K562 (cell line): Measurements from ENCODE around the gene ACE. TPM values are rescaled to one million over a fixed set of nuclear protein-coding genes. Genes with fewer than 3 reads are reported as not detected.

Source experiments
- CBFB ChIP-seq: sonication (generic); formaldehyde crosslinking; IDR thresholded peaks from 2 replicates; pipeline ENCODE4 v1.4.0; 2020; ENCODE audit warnings: mild to moderate bottlenecking, missing genetic modification reagents
- EGR1 ChIP-seq: fragments of 450-650 bp; conservative IDR thresholded peaks from 2 replicates; pipeline ENCODE4 v1.6.1; 2017; ENCODE audit warnings: mild to moderate bottlenecking
- FOS ChIP-seq: IDR thresholded peaks from 3 replicates; pipeline ENCODE4 v1.6.1; 2011; ENCODE audit not compliant: insufficient read length; ENCODE audit errors: extremely low read depth
- GATAD2A ChIP-seq: fragments of 450-650 bp; IDR thresholded peaks from 2 replicates; pipeline ENCODE4 v1.6.1; 2017
- NFRKB ChIP-seq: fragments of 450-650 bp; IDR thresholded peaks from 2 replicates; pipeline ENCODE4 v1.6.1; 2016; ENCODE audit warnings: low read depth
- POLR2AphosphoS5 ChIP-seq: IDR thresholded peaks from 2 replicates; pipeline ENCODE4 v1.6.1; 2011; ENCODE audit warnings: mild to moderate bottlenecking, low read depth, low read length, moderate library complexity; ENCODE audit not compliant: control insufficient read depth, insufficient read depth
- SIX5 ChIP-seq, 2 experiments: IDR thresholded peaks; 2 replicates each; pipeline ENCODE4 v1.6.1; 2011; ENCODE audit warnings: low read length in 2 of 2, borderline replicate concordance in 1 of 2, low read depth in 1 of 2, mild to moderate bottlenecking in 1 of 2, moderate library complexity in 1 of 2; ENCODE audit not compliant: insufficient read depth in 1 of 2
- SMAD1 ChIP-seq: fragments of 150-350 bp; IDR thresholded peaks from 2 replicates; pipeline ENCODE4 v1.6.1; 2014; ENCODE audit warnings: low read length, low read depth; ENCODE audit not compliant: partially characterized antibody
- ZFX ChIP-seq: sonication (generic); formaldehyde crosslinking; IDR thresholded peaks from 2 replicates; pipeline ENCODE4 v1.8.0; 2022; ENCODE audit warnings: mild to moderate bottlenecking, missing genetic modification reagents, moderate library complexity
- polyA plus RNA-seq, 8 experiments: library from polyadenylated mRNA; depleted of rRNA in 4 of 8; stranded (reverse) in 5 of 8; unstranded in 3 of 8; fragments of >200 nt; fragmentation: Nextera tagmentation in 2 of 8; fragmentation: Illumina TruSeq in 1 of 8; extraction: Ambion mirVana in 2 of 8; extraction: Trizol in 1 of 8; gene quantifications; 2 replicates each; pipeline versions ENCODE4 v1.2.1 to v1.2.3, GENCODE V29; 2011 to 2014; ENCODE audit warnings: inconsistent platforms in 1 of 8, missing spikeins in 1 of 8
- total RNA-seq, 7 experiments: library from RNA; depleted of rRNA in 6 of 7; stranded (reverse); fragments of >200 nt in 6 of 7; fragmentation: Illumina TruSeq in 2 of 7; extraction: Trizol in 2 of 7; gene quantifications; 2 replicates each; pipeline versions ENCODE4 v1.2.1 to v1.2.3, GENCODE V29; 2011 to 2021; ENCODE audit warnings: low replicate concordance in 1 of 7
- TF ChIP-seq, protein P1 (sequence below): fragments of 450-650 bp; IDR thresholded peaks from 2 replicates; pipeline ENCODE4 v1.6.1; 2017; ENCODE audit warnings: antibody characterized with exemption, mild to moderate bottlenecking
- TF ChIP-seq, protein P2 (sequence below): fragments of 250-450 bp; sonication (Bioruptor Pico); IDR thresholded peaks from 2 replicates; pipeline ENCODE4 v1.4.0; 2020; ENCODE audit warnings: mild to moderate bottlenecking, moderate library complexity, borderline replicate concordance
- TF ChIP-seq, protein P3 (sequence below), 2 experiments: fragments of 450-650 bp in 1 of 2; sonication (generic) in 1 of 2; formaldehyde crosslinking in 1 of 2; IDR thresholded peaks in 1 of 2; conservative IDR thresholded peaks in 1 of 2; 2 replicates each; pipeline versions ENCODE4 v1.6.1 to v1.8.1; 2016 to 2023; ENCODE audit warnings: mild to moderate bottlenecking in 2 of 2, moderate library complexity in 2 of 2, inconsistent platforms in 1 of 2, missing genetic modification reagents in 1 of 2
- TF ChIP-seq, protein P4 (sequence below): fragments of 450-650 bp; IDR thresholded peaks from 2 replicates; pipeline ENCODE4 v1.6.1; 2016; ENCODE audit warnings: antibody characterized with exemption
- TF ChIP-seq, protein P5 (sequence below), 2 experiments: IDR thresholded peaks; 2 replicates each; pipeline ENCODE4 v1.6.1; 2011; ENCODE audit warnings: borderline replicate concordance in 1 of 2, control low read depth in 1 of 2, low read depth in 1 of 2, low read length in 1 of 2, mild to moderate bottlenecking in 1 of 2, mixed read lengths in 1 of 2, moderate library complexity in 1 of 2; ENCODE audit not compliant: insufficient read depth in 1 of 2, insufficient read length in 1 of 2, poor library complexity in 1 of 2, severe bottlenecking in 1 of 2; ENCODE audit errors: extremely low read depth in 1 of 2

Gene ACE
- total and polyA plus RNA-seq, 9 of the 15 experiments (the other 6 are each of a cell fraction or from before 2014, with no cell fraction given), result 0.07 to 2.5 (median 0.47) TPM; not detected in 1

DNA sequence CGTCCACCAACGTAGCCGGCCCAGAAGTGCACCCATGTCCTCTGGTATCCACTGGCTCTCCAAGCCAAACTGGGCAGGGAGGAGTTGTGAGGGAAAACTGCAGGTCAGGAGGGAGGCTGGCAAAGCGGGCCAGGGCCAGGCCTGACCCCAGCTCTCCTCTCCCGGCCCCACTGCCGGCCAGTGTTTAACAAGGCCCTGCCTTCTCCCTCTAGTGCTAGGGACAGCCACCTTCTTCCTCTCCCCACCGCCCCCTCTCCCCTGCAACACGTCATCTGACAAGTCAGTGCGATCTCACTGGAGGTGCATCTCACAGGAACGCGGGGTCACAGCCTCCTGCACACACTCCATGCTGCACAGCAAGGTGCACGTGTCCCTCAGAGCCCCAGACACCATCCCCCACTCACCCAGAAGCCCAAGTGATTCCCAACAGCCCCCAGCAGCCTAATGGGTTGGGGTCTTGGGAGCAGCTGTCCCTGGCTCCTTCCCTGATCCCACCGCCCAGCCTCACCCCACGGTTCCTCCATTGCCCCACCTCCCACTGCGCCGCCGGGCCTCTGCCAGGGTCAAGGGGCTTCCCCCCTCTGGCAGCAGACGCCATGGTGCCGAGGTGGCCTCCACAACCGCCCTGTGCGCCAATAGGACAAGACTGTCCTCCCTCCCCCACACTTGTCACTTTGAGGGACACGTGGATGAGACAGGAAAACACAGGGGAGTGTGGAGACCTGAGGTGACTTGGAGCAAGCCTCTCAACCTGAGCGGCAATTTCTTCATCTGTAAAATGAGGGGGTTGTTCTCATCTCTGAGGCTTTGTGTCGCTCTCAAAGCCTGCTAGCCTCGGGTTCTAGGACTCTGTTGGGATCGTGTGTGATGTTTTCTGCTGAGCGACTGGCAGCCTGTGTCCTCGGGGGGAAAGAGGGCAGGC lies 1.1 kb upstream of the ACE start (continued):
- TF ChIP-seq SIX5 (IDR thresholded peaks at IDR 0.05; ENCODE audit: borderline replicate concordance in 1 of 2, insufficient read depth in 1 of 2, low read depth in 1 of 2, low read length in 2 of 2), result no peak
- TF ChIP-seq POLR2AphosphoS5, result no peak
- no peak for TF ChIP-seq ZFX (CRISPR knock-in tag)
- TF ChIP-seq, protein P1, sequence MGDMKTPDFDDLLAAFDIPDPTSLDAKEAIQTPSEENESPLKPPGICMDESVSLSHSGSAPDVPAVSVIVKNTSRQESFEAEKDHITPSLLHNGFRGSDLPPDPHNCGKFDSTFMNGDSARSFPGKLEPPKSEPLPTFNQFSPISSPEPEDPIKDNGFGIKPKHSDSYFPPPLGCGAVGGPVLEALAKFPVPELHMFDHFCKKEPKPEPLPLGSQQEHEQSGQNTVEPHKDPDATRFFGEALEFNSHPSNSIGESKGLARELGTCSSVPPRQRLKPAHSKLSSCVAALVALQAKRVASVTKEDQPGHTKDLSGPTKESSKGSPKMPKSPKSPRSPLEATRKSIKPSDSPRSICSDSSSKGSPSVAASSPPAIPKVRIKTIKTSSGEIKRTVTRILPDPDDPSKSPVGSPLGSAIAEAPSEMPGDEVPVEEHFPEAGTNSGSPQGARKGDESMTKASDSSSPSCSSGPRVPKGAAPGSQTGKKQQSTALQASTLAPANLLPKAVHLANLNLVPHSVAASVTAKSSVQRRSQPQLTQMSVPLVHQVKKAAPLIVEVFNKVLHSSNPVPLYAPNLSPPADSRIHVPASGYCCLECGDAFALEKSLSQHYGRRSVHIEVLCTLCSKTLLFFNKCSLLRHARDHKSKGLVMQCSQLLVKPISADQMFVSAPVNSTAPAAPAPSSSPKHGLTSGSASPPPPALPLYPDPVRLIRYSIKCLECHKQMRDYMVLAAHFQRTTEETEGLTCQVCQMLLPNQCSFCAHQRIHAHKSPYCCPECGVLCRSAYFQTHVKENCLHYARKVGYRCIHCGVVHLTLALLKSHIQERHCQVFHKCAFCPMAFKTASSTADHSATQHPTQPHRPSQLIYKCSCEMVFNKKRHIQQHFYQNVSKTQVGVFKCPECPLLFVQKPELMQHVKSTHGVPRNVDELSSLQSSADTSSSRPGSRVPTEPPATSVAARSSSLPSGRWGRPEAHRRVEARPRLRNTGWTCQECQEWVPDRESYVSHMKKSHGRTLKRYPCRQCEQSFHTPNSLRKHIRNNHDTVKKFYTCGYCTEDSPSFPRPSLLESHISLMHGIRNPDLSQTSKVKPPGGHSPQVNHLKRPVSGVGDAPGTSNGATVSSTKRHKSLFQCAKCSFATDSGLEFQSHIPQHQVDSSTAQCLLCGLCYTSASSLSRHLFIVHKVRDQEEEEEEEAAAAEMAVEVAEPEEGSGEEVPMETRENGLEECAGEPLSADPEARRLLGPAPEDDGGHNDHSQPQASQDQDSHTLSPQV, result 0 out of 2 replicates have a peak, but pooled peaks have one; percentile 14
- no peak for TF ChIP-seq GATAD2A
- TF ChIP-seq, protein P2, sequence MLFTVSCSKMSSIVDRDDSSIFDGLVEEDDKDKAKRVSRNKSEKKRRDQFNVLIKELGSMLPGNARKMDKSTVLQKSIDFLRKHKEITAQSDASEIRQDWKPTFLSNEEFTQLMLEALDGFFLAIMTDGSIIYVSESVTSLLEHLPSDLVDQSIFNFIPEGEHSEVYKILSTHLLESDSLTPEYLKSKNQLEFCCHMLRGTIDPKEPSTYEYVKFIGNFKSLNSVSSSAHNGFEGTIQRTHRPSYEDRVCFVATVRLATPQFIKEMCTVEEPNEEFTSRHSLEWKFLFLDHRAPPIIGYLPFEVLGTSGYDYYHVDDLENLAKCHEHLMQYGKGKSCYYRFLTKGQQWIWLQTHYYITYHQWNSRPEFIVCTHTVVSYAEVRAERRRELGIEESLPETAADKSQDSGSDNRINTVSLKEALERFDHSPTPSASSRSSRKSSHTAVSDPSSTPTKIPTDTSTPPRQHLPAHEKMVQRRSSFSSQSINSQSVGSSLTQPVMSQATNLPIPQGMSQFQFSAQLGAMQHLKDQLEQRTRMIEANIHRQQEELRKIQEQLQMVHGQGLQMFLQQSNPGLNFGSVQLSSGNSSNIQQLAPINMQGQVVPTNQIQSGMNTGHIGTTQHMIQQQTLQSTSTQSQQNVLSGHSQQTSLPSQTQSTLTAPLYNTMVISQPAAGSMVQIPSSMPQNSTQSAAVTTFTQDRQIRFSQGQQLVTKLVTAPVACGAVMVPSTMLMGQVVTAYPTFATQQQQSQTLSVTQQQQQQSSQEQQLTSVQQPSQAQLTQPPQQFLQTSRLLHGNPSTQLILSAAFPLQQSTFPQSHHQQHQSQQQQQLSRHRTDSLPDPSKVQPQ, result no peak
- TF ChIP-seq, protein P3, sequence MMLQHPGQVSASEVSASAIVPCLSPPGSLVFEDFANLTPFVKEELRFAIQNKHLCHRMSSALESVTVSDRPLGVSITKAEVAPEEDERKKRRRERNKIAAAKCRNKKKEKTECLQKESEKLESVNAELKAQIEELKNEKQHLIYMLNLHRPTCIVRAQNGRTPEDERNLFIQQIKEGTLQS (IDR thresholded peaks at IDR 0.05), result no peak
- TF ChIP-seq, protein P3 (CRISPR knock-in tag; conservative IDR thresholded peaks at IDR 0.05), result no peak
- no peak for TF ChIP-seq NFRKB
- no peak for TF ChIP-seq SMAD1
- 0 out of 2 replicates have a peak, but pooled peaks have one; percentile 24 for TF ChIP-seq CBFB (CRISPR knock-in tag)
- TF ChIP-seq, protein P4, sequence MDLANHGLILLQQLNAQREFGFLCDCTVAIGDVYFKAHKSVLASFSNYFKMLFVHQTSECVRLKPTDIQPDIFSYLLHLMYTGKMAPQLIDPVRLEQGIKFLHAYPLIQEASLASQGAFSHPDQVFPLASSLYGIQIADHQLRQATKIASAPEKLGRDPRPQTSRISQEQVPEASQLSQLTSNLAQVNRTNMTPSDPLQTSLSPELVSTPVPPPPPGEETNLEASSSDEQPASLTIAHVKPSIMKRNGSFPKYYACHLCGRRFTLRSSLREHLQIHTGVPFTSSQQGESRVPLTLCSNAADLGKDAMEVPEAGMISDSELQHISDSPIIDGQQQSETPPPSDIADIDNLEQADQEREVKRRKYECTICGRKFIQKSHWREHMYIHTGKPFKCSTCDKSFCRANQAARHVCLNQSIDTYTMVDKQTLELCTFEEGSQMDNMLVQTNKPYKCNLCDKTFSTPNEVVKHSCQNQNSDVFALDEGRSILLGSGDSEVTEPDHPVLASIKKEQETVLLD, result no peak
- no peak for TF ChIP-seq FOS
- TF ChIP-seq, protein P5, sequence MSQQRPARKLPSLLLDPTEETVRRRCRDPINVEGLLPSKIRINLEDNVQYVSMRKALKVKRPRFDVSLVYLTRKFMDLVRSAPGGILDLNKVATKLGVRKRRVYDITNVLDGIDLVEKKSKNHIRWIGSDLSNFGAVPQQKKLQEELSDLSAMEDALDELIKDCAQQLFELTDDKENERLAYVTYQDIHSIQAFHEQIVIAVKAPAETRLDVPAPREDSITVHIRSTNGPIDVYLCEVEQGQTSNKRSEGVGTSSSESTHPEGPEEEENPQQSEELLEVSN (IDR thresholded peaks at IDR 0.05; ENCODE audit: borderline replicate concordance in 1 of 2, extremely low read depth in 1 of 2, insufficient read depth in 1 of 2, insufficient read length in 1 of 2, low read depth in 1 of 2, low read length in 1 of 2, poor library complexity in 1 of 2, severe bottlenecking in 1 of 2), result peak in 1 of 2 experiments; percentile 23
- peak; percentile 57 for TF ChIP-seq EGR1
